OCI-LY7 (cell line): ENCODE data around the gene PACS2. TPM values are rescaled to one million over a fixed set of nuclear protein-coding genes. Genes with fewer than 3 reads are reported as not detected.
A peak's percentile ranks its signal among the peaks of the same experiment; 100 is the strongest.

Experiments
- BruUV-seq: library from RNA; stranded (reverse); fragments of 400-500 nt; replicated peaks from 2 replicates; lab custom pipeline; 2021; lab: Mats Ljungman, UMichigan
- CTCF ChIA-PET: fragments of 300-600 bp; sonication (Branson Sonifier 250); formaldehyde crosslinking; loops from one replicate; lab custom pipeline; 2022; ENCODE audit warnings: antibody characterized with exemption; ENCODE audit not compliant: unreplicated experiment; lab: Charles Lee
- POLR2A ChIA-PET: fragments of 300-600 bp; sonication (Branson Sonifier 250); formaldehyde crosslinking; loops from one replicate; lab custom pipeline; 2022; ENCODE audit warnings: antibody characterized with exemption; lab: Charles Lee
- DNase-seq: peaks from one replicate; pipeline ENCODE4 v3.0.0-alpha.2; 2015; ENCODE audit warnings: low spot score
- H2AFZ ChIP-seq: fragments of 200-600 bp; sonication (generic), shearing (Covaris generic); 2 replicates; pipeline ENCODE4 v1.6.1; 2014; ENCODE audit warnings: mild to moderate bottlenecking, antibody characterized with exemption, low read length, moderate library complexity
- H3K27ac ChIP-seq: fragments of 200-600 bp; sonication (generic); 2 replicates; pipeline ENCODE4 v1.5.1; 2014; ENCODE audit warnings: mixed run types, low read depth, mild to moderate bottlenecking, moderate library complexity, low read length, inconsistent platforms; ENCODE audit not compliant: poor library complexity, severe bottlenecking
- H3K36me3 ChIP-seq: fragments of 200-600 bp; sonication (generic); 2 replicates; pipeline ENCODE4 v1.6.1; 2014; ENCODE audit warnings: mild to moderate bottlenecking, antibody characterized with exemption, low read length, moderate library complexity, mixed read lengths; ENCODE audit not compliant: insufficient read depth
- H3K4me1 ChIP-seq: fragments of 200-600 bp; sonication (generic); 2 replicates; pipeline ENCODE4 v1.5.1; 2014; ENCODE audit warnings: mild to moderate bottlenecking, low read length; ENCODE audit not compliant: insufficient read depth, poor library complexity, severe bottlenecking
- H3K4me2 ChIP-seq: fragments of 200-600 bp; sonication (generic); 2 replicates; pipeline ENCODE4 v1.6.1; 2014; ENCODE audit warnings: mild to moderate bottlenecking, low read length
- H3K4me3 ChIP-seq: fragments of 200-600 bp; sonication (generic); 2 replicates; pipeline ENCODE4 v1.5.1; 2014; ENCODE audit warnings: mild to moderate bottlenecking, low read depth, low read length; ENCODE audit not compliant: poor library complexity, severe bottlenecking
- H3K79me2 ChIP-seq: fragments of 200-600 bp; sonication (generic); 2 replicates; pipeline ENCODE4 v1.6.1; 2016; ENCODE audit warnings: low read depth, mild to moderate bottlenecking, low read length, moderate library complexity, mixed read lengths; ENCODE audit not compliant: insufficient read depth
- H3K9me2 ChIP-seq: fragments of 200-600 bp; sonication (generic); 2 replicates; pipeline ENCODE4 v1.6.1; 2016; ENCODE audit warnings: mild to moderate bottlenecking, low read length, mixed read lengths; ENCODE audit not compliant: insufficient read depth
- H3K9me3 ChIP-seq: fragments of 200-600 bp; sonication (generic); 2 replicates; pipeline ENCODE4 v1.6.1; 2014; ENCODE audit warnings: mild to moderate bottlenecking, mixed run types, low read length, mixed read lengths
- H4K20me1 ChIP-seq: fragments of 200-600 bp; sonication (generic); 2 replicates; pipeline ENCODE4 v1.6.1; 2014; ENCODE audit warnings: mild to moderate bottlenecking, antibody characterized with exemption, low read length, moderate library complexity, mixed read lengths; ENCODE audit not compliant: insufficient read depth
- EZH2phosphoT487 ChIP-seq: fragments of 200-600 bp; sonication (generic); IDR thresholded peaks from 2 replicates; pipeline ENCODE4 v1.6.1; 2018; ENCODE audit warnings: low read depth, borderline replicate concordance, mild to moderate bottlenecking, mixed run types, antibody characterized with exemption, low read length, moderate library complexity, mixed read lengths
- intact Hi-C: fragments of 100-400 bp; cut with micrococcal nuclease; formaldehyde crosslinking; loops from one replicate; pipeline ENCODE4 v1.10.0; 2022; ENCODE audit not compliant: unreplicated experiment
- total RNA-seq, 2 experiments: library from RNA; depleted of rRNA in 1 of 2; stranded (reverse); fragments of >200 nt in 1 of 2; shearing (Covaris generic) in 1 of 2; gene quantifications; 2 replicates each; pipeline ENCODE4 v1.2.3, GENCODE V29; 2014 to 2022
- TF ChIP-seq, protein P1 (sequence below): fragments of 200-600 bp; sonication (generic); conservative IDR thresholded peaks from 2 replicates; pipeline ENCODE4 v1.5.1; 2014; ENCODE audit warnings: mild to moderate bottlenecking, antibody characterized with exemption, low read length, moderate library complexity, mixed read lengths

Gene PACS2
- total RNA-seq, 2 experiments from 2014 or later = 45.4 to 46.9 TPM

DNA sequence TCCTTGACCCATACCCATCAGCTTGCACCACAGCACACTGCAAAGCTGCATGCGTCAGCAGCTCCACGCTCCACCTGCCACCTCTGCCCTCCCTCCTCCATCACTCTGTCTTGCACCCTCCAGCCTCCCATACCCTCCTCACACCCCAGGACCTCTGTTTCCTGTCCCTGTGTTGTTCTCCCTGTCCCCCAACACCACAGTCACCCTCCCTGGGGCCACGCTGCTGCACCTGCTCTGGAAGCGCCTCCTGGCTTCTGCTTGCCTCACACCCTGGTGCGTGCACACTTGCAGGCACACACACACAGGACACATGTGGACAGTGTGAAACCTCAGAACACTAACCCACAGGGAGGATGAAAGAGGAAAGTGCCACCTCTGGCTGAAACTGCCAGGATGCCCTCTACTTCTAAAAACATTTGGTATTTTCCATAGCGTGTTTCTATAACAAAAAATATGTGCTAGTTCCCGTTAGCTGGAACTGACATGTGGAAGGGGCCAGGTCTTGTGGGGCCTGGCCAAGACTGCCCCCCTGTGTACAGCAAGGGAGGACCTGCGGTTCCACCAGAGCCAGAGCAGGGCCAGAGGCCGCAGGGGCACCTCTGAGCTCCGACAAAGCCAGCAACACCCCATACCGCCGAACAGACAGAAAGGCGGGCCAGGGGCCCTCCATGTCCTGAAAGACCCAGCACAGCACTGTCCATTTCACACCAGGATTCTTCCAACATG lies 23.8 kb upstream of the PACS2 start:
- H3K27ac ChIP-seq = no peak overlapping the region
- H3K79me2 ChIP-seq = peaks cover 5% of the 10 kb centered on the region; the same call in 1 of the 2 replicates
- ChIA-PET CTCF (no interaction called here), POLR2A (no interaction called here)
- no TSS peak for BruUV-seq
- H3K4me1 ChIP-seq = peaks cover 16% of the 10 kb centered on the region
- no peak overlapping the region for H2AFZ ChIP-seq
- no peak overlapping the region for H3K4me2 ChIP-seq
- no peak overlapping the region for H3K4me3 ChIP-seq
- intact Hi-C loops = no loop called here
- no peak for DNase-seq
- no peaks in the 10 kb centered on the region for H3K9me3 ChIP-seq
- no peak for TF ChIP-seq EZH2phosphoT487
- TF ChIP-seq, protein P1, sequence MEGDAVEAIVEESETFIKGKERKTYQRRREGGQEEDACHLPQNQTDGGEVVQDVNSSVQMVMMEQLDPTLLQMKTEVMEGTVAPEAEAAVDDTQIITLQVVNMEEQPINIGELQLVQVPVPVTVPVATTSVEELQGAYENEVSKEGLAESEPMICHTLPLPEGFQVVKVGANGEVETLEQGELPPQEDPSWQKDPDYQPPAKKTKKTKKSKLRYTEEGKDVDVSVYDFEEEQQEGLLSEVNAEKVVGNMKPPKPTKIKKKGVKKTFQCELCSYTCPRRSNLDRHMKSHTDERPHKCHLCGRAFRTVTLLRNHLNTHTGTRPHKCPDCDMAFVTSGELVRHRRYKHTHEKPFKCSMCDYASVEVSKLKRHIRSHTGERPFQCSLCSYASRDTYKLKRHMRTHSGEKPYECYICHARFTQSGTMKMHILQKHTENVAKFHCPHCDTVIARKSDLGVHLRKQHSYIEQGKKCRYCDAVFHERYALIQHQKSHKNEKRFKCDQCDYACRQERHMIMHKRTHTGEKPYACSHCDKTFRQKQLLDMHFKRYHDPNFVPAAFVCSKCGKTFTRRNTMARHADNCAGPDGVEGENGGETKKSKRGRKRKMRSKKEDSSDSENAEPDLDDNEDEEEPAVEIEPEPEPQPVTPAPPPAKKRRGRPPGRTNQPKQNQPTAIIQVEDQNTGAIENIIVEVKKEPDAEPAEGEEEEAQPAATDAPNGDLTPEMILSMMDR = no peak
- H3K9me2 ChIP-seq = no peaks in the 10 kb centered on the region
- H4K20me1 ChIP-seq = peaks cover 7% of the 10 kb centered on the region; the same call in 1 of the 2 replicates
- H3K36me3 ChIP-seq = no peaks in the 10 kb centered on the region

GRCh38 chr14:105292826-105293711 lies 21.5 kb upstream of the PACS2 start:
- H3K4me1 ChIP-seq = peaks cover 16% of the 10 kb centered on the region
- ChIA-PET POLR2A (no interaction called here), CTCF (no interaction called here)
- H3K27ac ChIP-seq = no peak overlapping the region
- H3K4me2 ChIP-seq = peak overlapping the region; percentile 48
- H3K9me2 ChIP-seq = no peaks in the 10 kb centered on the region
- DNase-seq = no peak
- intact Hi-C loops = no loop called here
- peaks cover 5% of the 10 kb centered on the region; the same call in 1 of the 2 replicates for H3K79me2 ChIP-seq
- TF ChIP-seq, protein P1 = no peak
- H2AFZ ChIP-seq = no peak overlapping the region
- BruUV-seq = no TSS peak
- no peaks in the 10 kb centered on the region for H3K9me3 ChIP-seq
- H3K4me3 ChIP-seq = no peak overlapping the region
- H3K36me3 ChIP-seq = no peaks in the 10 kb centered on the region
- peaks cover 7% of the 10 kb centered on the region; the same call in 1 of the 2 replicates for H4K20me1 ChIP-seq
